Nephron progenitor cell (in vitro differentiated cells): ENCODE data around the gene RBM47.
"Not testable (repeated sequence)": the region's sequence is repeated elsewhere in the genome, so short reads cannot be mapped to it uniquely, and the experiment has no call there.

Experiments
- DNase-seq: peaks from one replicate; pipeline ENCODE4 v3.0.0; 2021
- H3K27ac Mint-ChIP-seq: 2 replicates; pipeline ENCODE4 v1.8.0; 2021; ENCODE audit warnings: mild to moderate bottlenecking, moderate library complexity, mixed read lengths
- H3K27me3 Mint-ChIP-seq: 2 replicates; pipeline ENCODE4 v1.8.0; 2021; ENCODE audit warnings: mild to moderate bottlenecking, low read depth, mixed read lengths; ENCODE audit not compliant: poor library complexity
- H3K36me3 Mint-ChIP-seq: 2 replicates; pipeline ENCODE4 v1.8.0; 2021; ENCODE audit warnings: low read depth, mixed read lengths
- H3K4me1 Mint-ChIP-seq: 2 replicates; pipeline ENCODE4 v1.8.0; 2021; ENCODE audit warnings: mixed read lengths
- H3K4me3 Mint-ChIP-seq: 2 replicates; pipeline ENCODE4 v1.8.0; 2021; ENCODE audit warnings: mild to moderate bottlenecking, moderate library complexity, mixed read lengths
- H3K9me3 Mint-ChIP-seq: 2 replicates; pipeline ENCODE4 v1.8.0; 2021; ENCODE audit warnings: mild to moderate bottlenecking, moderate library complexity, mixed read lengths
- TF ChIP-seq, protein P1 (sequence below): fragments of 200-600 bp; sonication (generic); IDR thresholded peaks from 2 replicates; pipeline ENCODE4 v1.5.0; 2021; ENCODE audit warnings: antibody characterized with exemption

RBM47 gene

DNA sequence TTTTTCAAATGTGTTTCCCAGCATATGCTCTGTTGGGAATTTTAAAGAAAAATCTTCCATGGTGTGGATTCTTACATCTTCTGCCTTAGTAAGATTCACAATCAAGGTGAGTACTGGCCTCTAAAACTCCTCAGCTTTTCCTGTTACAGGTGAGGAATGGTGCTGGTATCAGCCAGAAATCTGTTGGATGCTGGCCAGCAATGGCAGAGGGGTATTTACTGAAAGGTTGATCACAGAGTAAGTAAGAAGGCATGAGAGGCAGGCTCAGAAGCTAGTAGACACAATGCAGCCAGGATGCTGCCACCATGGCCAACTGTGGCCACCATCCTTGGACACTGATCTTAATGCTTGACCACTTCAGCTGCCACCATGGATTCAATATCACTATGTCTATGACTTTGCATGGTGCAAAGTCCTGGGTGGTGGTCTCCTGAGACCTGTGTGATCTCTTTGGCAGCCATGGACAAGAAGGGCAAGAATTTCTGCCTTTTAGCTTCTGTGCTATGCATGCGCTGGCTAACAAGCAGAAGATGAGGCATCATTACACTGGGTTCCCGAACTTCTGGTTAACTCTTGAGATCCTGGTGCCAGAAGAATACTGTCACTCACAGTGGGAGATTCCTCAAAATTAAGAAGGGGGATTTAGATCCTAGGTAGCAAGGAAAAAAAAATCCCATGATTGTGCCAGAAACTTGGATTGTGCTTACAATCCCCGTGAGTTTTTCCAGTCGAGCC, 234.3 kb downstream of the RBM47 start:
- peak overlapping the region; percentile 30 for H3K4me3 Mint-ChIP-seq
- H3K36me3 Mint-ChIP-seq: no peaks in the 10 kb centered on the region
- peaks cover 67% of the 10 kb centered on the region for H3K4me1 Mint-ChIP-seq
- peak overlapping the region; percentile 87 for H3K27ac Mint-ChIP-seq
- DNase-seq: no peak
- H3K9me3 Mint-ChIP-seq: no peaks in the 10 kb centered on the region
- TF ChIP-seq, protein P1, sequence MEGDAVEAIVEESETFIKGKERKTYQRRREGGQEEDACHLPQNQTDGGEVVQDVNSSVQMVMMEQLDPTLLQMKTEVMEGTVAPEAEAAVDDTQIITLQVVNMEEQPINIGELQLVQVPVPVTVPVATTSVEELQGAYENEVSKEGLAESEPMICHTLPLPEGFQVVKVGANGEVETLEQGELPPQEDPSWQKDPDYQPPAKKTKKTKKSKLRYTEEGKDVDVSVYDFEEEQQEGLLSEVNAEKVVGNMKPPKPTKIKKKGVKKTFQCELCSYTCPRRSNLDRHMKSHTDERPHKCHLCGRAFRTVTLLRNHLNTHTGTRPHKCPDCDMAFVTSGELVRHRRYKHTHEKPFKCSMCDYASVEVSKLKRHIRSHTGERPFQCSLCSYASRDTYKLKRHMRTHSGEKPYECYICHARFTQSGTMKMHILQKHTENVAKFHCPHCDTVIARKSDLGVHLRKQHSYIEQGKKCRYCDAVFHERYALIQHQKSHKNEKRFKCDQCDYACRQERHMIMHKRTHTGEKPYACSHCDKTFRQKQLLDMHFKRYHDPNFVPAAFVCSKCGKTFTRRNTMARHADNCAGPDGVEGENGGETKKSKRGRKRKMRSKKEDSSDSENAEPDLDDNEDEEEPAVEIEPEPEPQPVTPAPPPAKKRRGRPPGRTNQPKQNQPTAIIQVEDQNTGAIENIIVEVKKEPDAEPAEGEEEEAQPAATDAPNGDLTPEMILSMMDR: no peak
- H3K27me3 Mint-ChIP-seq: peaks cover 3% of the 10 kb centered on the region

DNA sequence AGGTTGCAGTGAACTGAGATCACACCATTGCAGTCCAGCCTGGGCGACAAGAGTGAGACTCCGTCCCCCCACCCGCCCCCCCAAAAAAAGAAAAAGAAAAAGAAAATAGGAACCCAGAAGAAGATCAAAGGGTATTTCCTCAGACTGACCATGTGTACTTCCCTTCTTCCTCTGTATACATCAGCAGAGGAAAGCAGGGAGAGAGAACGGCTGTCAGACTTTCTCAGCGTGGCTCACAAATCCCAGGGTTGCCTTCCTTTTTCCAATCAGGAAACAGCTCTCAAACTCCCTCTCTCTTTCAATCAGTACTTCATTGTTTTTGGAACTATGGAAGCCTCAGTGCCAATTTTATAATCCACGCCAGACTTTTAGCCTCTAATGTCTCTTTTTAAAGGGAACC, 235.4 kb downstream of the RBM47 start:
- Mint-ChIP-seq H3K27ac (peak overlapping the region; percentile 14), H3K9me3 (no peaks in the 10 kb centered on the region), H3K36me3 (no peaks in the 10 kb centered on the region), H3K4me3 (no peak overlapping the region), H3K27me3 (peaks cover 3% of the 10 kb centered on the region), H3K4me1 (peaks cover 56% of the 10 kb centered on the region)
- TF ChIP-seq, protein P1: no peak
- no peak for DNase-seq

DNA sequence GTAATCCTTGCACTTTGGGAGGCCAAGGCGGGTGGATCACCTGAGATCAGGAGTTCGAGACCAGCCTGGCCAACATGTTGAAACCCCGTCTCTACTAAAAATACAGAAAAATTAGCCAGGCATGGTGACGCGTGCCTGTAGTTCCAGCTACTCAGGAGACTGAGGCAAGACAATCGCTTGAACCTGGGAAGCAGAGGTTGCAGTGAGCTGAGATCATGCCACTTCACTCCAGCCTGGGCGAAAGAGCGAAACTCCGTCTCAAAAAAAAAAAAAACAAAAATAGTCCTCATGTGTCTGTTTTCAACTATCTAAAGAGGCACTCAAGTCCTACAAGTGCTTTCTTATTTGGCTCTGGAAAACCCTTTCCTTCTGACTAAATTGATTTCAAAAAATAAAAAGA, 237.4 kb downstream of the RBM47 start:
- not testable (repeated sequence) for DNase-seq, H3K36me3 Mint-ChIP-seq, H3K4me3 Mint-ChIP-seq, H3K9me3 Mint-ChIP-seq, H3K27me3 Mint-ChIP-seq, H3K27ac Mint-ChIP-seq
- H3K4me1 Mint-ChIP-seq: peaks cover 60% of the 10 kb centered on the region

DNA sequence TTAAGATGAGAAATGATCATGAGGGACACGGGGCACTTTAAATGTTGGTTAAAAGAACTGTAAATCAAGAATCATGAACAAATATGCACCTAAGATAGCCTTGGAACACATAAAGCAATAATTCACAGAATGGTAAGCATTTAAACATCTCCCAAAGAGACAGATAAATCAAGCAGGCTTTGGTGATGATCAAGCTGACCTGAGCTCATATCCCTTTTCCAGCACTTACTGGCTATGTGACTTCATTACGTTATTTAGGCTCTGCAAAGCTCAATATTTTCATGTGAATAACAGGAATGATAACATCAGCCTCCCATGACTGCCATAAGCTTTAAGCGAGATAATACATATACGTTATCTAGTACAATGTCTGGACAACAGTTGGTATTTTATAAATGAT, 239.7 kb downstream of the RBM47 start:
- Mint-ChIP-seq H3K4me1 (peaks cover 51% of the 10 kb centered on the region), H3K27ac (no peak overlapping the region), H3K36me3 (no peaks in the 10 kb centered on the region), H3K27me3 (peaks cover 3% of the 10 kb centered on the region), H3K4me3 (no peak overlapping the region), H3K9me3 (no peaks in the 10 kb centered on the region)
- TF ChIP-seq, protein P1: no peak
- no peak for DNase-seq

DNA sequence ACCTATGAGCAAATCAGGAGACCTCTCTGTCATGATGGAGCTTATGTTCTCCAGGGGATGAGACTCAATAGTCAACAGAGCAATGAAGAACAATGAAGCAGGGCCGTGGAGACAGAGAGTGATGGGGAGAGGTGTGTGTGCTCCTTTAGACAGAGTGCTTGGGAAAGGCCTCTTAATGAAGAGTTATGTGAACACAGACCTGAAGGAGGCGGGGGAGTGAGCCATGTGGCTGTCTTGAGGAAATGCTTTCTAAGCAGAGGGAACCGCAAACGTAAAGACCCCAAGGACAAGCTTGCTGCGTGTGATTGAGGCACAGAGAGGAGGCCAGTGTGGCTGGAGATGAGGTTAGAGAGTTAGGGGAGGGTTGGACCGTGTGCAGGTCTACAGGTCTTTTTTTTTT, 241.4 kb downstream of the RBM47 start:
- Mint-ChIP-seq H3K4me1 (peaks cover 37% of the 10 kb centered on the region), H3K27ac (peak overlapping the region; percentile 24)
- DNase-seq: peak; percentile 19

DNA sequence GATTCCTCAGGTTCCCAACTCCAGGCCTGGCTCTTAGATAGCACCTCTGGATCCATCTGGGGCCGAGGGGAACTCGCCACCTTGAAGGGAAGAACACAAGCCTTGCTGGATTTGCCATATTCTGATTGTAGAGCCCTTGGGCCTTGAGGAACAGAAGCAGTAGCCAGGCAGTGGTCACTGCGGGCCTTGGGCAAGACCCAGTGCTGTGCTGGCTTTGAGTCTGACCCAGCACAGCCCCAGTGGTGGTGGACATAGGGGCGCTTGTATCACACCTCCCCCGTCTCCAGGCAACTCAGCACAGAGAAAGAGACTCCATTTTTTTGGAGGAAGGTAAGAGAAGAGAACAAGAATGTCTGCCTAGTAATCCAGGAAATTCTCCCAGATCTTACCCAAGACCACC, 249.0 kb downstream of the RBM47 start:
- Mint-ChIP-seq H3K9me3 (no peaks in the 10 kb centered on the region), H3K4me3 (no peak overlapping the region), H3K4me1 (peaks cover 7% of the 10 kb centered on the region), H3K36me3 (no peaks in the 10 kb centered on the region), H3K27me3 (peaks cover 8% of the 10 kb centered on the region), H3K27ac (no peak overlapping the region)
- TF ChIP-seq, protein P1: no peak
- DNase-seq: no peak

More for the DNA sequence above, 241.4 kb downstream of the RBM47 start:
- Mint-ChIP-seq H3K36me3 (no peaks in the 10 kb centered on the region), H3K27me3 (no peaks in the 10 kb centered on the region), H3K4me3 (peak overlapping the region; percentile 29), H3K9me3 (no peaks in the 10 kb centered on the region)
- TF ChIP-seq, protein P1: no peak
